ENCODE data around the gene PWWP2B. TPM values are rescaled to one million over a fixed set of nuclear protein-coding genes. Genes with fewer than 3 reads are reported as not detected.

The PWWP2B gene
- total and polyA plus RNA-seq, 2 donors (not counting 3 experiments of a cell fraction or from before 2014, with no cell fraction given) = 4.6 to 11.8 TPM

DNA sequence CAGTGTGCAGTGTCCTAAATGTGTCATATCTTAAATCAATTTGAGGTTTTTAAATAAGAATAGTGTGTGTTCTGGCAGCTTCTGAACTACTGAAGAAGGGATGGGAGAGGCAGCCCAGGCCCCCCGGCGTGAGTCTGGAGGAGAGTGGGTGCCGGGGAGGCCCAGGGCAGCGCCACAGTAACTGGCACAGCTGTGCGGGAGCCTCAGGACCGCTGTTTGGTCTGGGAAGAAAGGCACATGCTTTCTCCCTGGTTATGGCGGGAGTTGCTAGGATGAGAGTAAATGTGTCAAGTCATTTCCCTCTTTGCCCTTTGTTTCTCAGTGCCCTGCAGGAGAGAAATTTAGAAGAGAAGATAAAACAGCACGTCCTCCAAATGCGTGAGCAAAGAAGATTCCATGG is 31.9 kb upstream of the PWWP2B start:
- no peaks in the 10 kb centered on the region for H4K20me1 ChIP-seq (replicated peaks; ENCODE audit: control insufficient read depth, extremely low read depth, insufficient read depth, low read length)
- TF ChIP-seq JUN (IDR thresholded peaks at IDR 0.05; ENCODE audit: borderline replicate concordance, insufficient read depth, insufficient read length, low read depth) (no peak), FOS (IDR thresholded peaks at IDR 0.05; ENCODE audit: borderline replicate concordance, insufficient read depth, low read length) (no peak), POLR2A (IDR thresholded peaks at IDR 0.05; ENCODE audit: low read depth, low read length) (no peak), POLR2AphosphoS5 (IDR thresholded peaks at IDR 0.05; ENCODE audit: insufficient read depth, low read depth, low read length) (no peak)
- TF ChIP-seq, protein P1, sequence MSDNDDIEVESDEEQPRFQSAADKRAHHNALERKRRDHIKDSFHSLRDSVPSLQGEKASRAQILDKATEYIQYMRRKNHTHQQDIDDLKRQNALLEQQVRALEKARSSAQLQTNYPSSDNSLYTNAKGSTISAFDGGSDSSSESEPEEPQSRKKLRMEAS (IDR thresholded peaks at IDR 0.05; ENCODE audit: insufficient read depth, insufficient read length) = no peak
- intact Hi-C loops (cut with micrococcal nuclease) (no loop called here), dilution Hi-C loops (cut with MboI; ENCODE audit: extremely low pct_ligation_motif_present, low sequenced_read_pairs) (no loop called here)
- no TSS peak for BruUV-seq (replicated peaks)
- no peaks in the 10 kb centered on the region for H3K79me2 ChIP-seq (ENCODE audit: control insufficient read depth, insufficient read depth, low read length)
- H3K27me3 ChIP-seq (ENCODE audit: control insufficient read depth in 2 of 2, insufficient read depth in 2 of 2, low read length in 2 of 2) = no peaks in the 10 kb centered on the region
- no peak overlapping the region for H3K4me2 ChIP-seq (ENCODE audit: insufficient read depth, low read length)
- no peak overlapping the region for H2AFZ ChIP-seq (ENCODE audit: low read depth, low read length)
- H3K9me3 ChIP-seq (replicated peaks; ENCODE audit: control insufficient read depth, insufficient read depth, low read length) = no peaks in the 10 kb centered on the region
- H3K27ac ChIP-seq (ENCODE audit: insufficient read depth, low read depth, low read length) = no peak overlapping the region
- FAIRE-seq (no peak), DNase-seq (ENCODE audit: low read depth, low spot score) (no peak)
- H3K4me3 ChIP-seq (replicated peaks in 1 of 3; ENCODE audit: insufficient read depth in 1 of 3, low read depth in 1 of 3, low read length in 3 of 3) = no peak overlapping the region
- no peak overlapping the region for H3K9ac ChIP-seq (replicated peaks; ENCODE audit: extremely low read depth, insufficient read depth, low read length)
- ChIA-PET POLR2A (no interaction called here), CTCF (no interaction called here)
- no peaks in the 10 kb centered on the region for H3K36me3 ChIP-seq (ENCODE audit: control insufficient read depth in 2 of 2, extremely low read depth in 1 of 2, insufficient read depth in 2 of 2, low read length in 2 of 2)
- no peaks in the 10 kb centered on the region for H3K4me1 ChIP-seq (ENCODE audit: control insufficient read depth, extremely low read depth, insufficient read depth, low read length)
- H3K9me1 ChIP-seq (replicated peaks; ENCODE audit: control insufficient read depth, extremely low read depth, insufficient read depth, low read length) = no peaks in the 10 kb centered on the region

DNA sequence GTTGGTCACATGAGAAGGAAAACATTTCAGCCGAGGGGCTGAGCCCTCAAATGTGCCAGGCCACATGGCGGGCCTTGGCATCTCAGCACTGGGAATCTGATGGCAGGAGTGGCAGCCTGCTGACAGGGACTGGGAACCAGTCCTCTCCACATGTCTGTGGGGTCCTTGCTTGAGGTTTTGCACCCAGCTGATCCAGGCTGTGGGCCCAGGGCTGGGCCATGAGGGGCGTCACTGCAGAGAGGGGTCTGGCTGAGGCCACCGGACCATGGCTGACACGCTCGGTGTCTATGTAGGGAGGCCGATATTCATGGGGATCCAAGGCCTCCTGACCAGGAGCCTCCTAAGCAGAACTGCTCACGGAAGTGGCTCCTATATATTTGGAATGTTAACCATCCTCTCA is 31.0 kb upstream of the PWWP2B start:
- Histone ChIP-seq H3K27me3 (ENCODE audit: control insufficient read depth in 2 of 2, insufficient read depth in 2 of 2, low read length in 2 of 2) (no peaks in the 10 kb centered on the region), H3K9me1 (replicated peaks; ENCODE audit: control insufficient read depth, extremely low read depth, insufficient read depth, low read length) (no peaks in the 10 kb centered on the region), H3K4me3 (replicated peaks in 1 of 3; ENCODE audit: insufficient read depth in 1 of 3, low read depth in 1 of 3, low read length in 3 of 3) (no peak overlapping the region), H3K9ac (replicated peaks; ENCODE audit: extremely low read depth, insufficient read depth, low read length) (no peak overlapping the region), H3K27ac (ENCODE audit: insufficient read depth, low read depth, low read length) (no peak overlapping the region), H2AFZ (ENCODE audit: low read depth, low read length) (no peak overlapping the region), H3K79me2 (ENCODE audit: control insufficient read depth, insufficient read depth, low read length) (no peaks in the 10 kb centered on the region), H3K36me3 (ENCODE audit: control insufficient read depth in 2 of 2, extremely low read depth in 1 of 2, insufficient read depth in 2 of 2, low read length in 2 of 2) (no peaks in the 10 kb centered on the region), H3K4me2 (ENCODE audit: insufficient read depth, low read length) (no peak overlapping the region), H3K4me1 (ENCODE audit: control insufficient read depth, extremely low read depth, insufficient read depth, low read length) (no peaks in the 10 kb centered on the region), H4K20me1 (replicated peaks; ENCODE audit: control insufficient read depth, extremely low read depth, insufficient read depth, low read length) (no peaks in the 10 kb centered on the region), H3K9me3 (replicated peaks; ENCODE audit: control insufficient read depth, insufficient read depth, low read length) (no peaks in the 10 kb centered on the region)
- TF ChIP-seq MYC (IDR thresholded peaks at IDR 0.05; ENCODE audit: low read depth, low read length) = no peak
- TF ChIP-seq EZH2 (IDR thresholded peaks at IDR 0.05; ENCODE audit: borderline replicate concordance, low read depth, low read length, severe bottlenecking) = no peak
- TF ChIP-seq, protein P1 (IDR thresholded peaks at IDR 0.05; ENCODE audit: insufficient read depth, insufficient read length) = no peak
- TF ChIP-seq, protein P2, sequence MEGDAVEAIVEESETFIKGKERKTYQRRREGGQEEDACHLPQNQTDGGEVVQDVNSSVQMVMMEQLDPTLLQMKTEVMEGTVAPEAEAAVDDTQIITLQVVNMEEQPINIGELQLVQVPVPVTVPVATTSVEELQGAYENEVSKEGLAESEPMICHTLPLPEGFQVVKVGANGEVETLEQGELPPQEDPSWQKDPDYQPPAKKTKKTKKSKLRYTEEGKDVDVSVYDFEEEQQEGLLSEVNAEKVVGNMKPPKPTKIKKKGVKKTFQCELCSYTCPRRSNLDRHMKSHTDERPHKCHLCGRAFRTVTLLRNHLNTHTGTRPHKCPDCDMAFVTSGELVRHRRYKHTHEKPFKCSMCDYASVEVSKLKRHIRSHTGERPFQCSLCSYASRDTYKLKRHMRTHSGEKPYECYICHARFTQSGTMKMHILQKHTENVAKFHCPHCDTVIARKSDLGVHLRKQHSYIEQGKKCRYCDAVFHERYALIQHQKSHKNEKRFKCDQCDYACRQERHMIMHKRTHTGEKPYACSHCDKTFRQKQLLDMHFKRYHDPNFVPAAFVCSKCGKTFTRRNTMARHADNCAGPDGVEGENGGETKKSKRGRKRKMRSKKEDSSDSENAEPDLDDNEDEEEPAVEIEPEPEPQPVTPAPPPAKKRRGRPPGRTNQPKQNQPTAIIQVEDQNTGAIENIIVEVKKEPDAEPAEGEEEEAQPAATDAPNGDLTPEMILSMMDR (IDR thresholded peaks at IDR 0.05; ENCODE audit: extremely low read depth in 1 of 2, insufficient read depth in 1 of 2, low read depth in 1 of 2, low read length in 2 of 2) = no peak
- TF ChIP-seq POLR2A (IDR thresholded peaks at IDR 0.05; ENCODE audit: low read depth, low read length) = no peak
- no peak for TF ChIP-seq GATA2 (IDR thresholded peaks at IDR 0.05; ENCODE audit: insufficient read depth, insufficient read length, low read depth, low read length)
- no peak for TF ChIP-seq FOS (IDR thresholded peaks at IDR 0.05; ENCODE audit: borderline replicate concordance, insufficient read depth, low read length)
- TF ChIP-seq JUN (IDR thresholded peaks at IDR 0.05; ENCODE audit: borderline replicate concordance, insufficient read depth, insufficient read length, low read depth) = no peak
- TF ChIP-seq POLR2AphosphoS5 (IDR thresholded peaks at IDR 0.05; ENCODE audit: insufficient read depth, low read depth, low read length) = no peak
- no TSS peak for BruUV-seq (replicated peaks)
- intact Hi-C loops (cut with micrococcal nuclease) = no loop called here
- dilution Hi-C loops (cut with MboI; ENCODE audit: extremely low pct_ligation_motif_present, low sequenced_read_pairs) = no loop called here
- DNase-seq (ENCODE audit: low read depth, low spot score) (no peak), FAIRE-seq (no peak)
- POLR2A ChIA-PET = no interaction called here
- CTCF ChIA-PET = no interaction called here
